Vagina (tissue), 2 donors: ENCODE measurements around the gene AFAP1.

Source experiments
- POLR2A ChIP-seq, 2 donors: fragments of 450-650 bp; IDR thresholded peaks; one replicate each; pipeline ENCODE4 v1.6.1; 2017; ENCODE audit warnings: antibody characterized with exemption in 2 of 2, mild to moderate bottlenecking in 2 of 2, moderate library complexity in 2 of 2
- TF ChIP-seq, protein P1 (sequence below), 3 experiments: fragments of 450-650 bp in 2 of 3; fragments of 200-600 bp in 1 of 3; sonication (generic) in 1 of 3; IDR thresholded peaks; one replicate each; pipeline ENCODE4 v1.5.1; 2017 to 2019; ENCODE audit warnings: antibody characterized with exemption in 3 of 3, mild to moderate bottlenecking in 2 of 3, moderate library complexity in 2 of 3

DNA sequence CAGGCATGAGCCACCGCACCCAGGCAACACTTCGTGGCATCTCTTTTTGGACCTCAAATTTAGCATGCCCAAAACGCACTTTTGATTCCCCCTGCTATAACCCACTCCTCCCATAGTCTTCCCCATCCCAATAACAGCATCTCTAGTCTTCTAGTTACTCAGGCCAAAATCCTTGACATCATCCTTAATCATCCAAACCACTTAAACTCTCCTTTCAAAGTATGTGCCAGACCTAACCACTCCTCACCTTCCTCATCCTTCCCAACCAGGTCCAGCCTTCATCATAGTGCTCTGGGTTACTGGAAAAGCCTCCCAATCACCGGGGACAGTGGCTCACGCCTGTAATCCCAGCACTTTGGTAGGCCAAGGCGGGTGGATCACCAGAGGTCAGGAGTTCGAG lies 41.9 kb downstream of the AFAP1 start:
- TF ChIP-seq, protein P1, sequence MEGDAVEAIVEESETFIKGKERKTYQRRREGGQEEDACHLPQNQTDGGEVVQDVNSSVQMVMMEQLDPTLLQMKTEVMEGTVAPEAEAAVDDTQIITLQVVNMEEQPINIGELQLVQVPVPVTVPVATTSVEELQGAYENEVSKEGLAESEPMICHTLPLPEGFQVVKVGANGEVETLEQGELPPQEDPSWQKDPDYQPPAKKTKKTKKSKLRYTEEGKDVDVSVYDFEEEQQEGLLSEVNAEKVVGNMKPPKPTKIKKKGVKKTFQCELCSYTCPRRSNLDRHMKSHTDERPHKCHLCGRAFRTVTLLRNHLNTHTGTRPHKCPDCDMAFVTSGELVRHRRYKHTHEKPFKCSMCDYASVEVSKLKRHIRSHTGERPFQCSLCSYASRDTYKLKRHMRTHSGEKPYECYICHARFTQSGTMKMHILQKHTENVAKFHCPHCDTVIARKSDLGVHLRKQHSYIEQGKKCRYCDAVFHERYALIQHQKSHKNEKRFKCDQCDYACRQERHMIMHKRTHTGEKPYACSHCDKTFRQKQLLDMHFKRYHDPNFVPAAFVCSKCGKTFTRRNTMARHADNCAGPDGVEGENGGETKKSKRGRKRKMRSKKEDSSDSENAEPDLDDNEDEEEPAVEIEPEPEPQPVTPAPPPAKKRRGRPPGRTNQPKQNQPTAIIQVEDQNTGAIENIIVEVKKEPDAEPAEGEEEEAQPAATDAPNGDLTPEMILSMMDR (IDR thresholded peaks at IDR 0.05), result no peak
- no peak for TF ChIP-seq POLR2A (IDR thresholded peaks at IDR 0.05)
